ENCODE measurements around the gene SIN3A.
A peak's percentile ranks its signal among the peaks of the same experiment; 100 is the strongest.

Gene SIN3A

DNA sequence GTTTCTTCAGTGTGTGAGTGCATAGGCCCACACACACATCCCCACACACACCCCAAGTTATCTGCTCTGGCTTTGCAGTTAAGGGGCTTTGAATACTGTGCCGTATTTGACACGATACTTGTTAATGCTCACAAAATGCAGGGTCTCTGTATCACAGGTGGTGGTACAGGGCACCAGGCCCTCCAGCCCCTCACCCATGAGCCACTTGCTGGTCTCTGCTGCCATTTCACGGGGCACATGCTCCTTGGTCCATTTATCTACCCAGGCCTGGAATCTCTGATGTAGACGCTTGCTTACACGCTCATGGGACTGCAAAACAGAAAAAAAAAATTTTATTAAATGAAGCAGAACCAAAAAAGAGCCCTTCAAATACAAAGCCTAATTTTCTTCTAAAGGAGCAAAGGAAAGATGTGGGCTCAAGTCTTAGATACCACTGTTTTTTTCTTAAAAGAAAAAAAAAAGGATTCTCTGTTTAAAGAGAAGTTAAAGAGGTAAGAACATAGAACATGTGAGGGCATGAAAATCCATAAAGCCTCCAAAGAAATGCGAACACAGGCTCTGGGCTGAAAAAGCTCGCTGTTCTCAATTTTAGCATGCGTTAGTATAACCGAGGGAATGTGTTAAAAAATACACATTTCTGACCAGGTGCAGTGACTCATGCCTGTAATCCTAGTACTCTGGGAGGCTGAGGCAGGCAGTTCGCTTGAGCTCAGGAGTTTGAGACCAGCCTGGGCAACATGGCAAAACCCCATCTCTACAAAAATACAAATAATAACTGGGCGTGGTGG is 79.4 kb downstream of the SIN3A start:
- no peak for DNase-seq (ENCODE audit: low spot score)

DNA sequence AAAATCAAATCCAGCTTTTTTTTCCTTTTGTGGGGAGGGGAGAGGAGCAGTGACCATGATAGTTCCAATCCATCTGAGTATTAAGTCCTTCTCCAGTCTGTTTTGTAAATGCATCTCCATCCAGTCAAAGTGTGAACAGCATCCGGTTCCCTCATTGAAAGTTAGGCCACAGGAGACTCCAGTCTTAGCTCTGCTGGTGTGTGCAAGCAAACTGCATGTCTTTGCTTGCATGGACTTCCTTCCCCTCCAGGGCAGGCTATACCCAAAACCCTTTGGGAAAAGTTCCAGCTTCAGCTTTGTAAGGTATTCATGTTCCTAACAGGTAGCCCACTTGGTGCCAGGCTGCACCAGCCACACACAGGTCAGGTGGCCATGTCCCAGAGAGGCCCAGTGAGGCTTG is 80.0 kb downstream of the SIN3A start:
- no peak for DNase-seq (ENCODE audit: low spot score)

DNA sequence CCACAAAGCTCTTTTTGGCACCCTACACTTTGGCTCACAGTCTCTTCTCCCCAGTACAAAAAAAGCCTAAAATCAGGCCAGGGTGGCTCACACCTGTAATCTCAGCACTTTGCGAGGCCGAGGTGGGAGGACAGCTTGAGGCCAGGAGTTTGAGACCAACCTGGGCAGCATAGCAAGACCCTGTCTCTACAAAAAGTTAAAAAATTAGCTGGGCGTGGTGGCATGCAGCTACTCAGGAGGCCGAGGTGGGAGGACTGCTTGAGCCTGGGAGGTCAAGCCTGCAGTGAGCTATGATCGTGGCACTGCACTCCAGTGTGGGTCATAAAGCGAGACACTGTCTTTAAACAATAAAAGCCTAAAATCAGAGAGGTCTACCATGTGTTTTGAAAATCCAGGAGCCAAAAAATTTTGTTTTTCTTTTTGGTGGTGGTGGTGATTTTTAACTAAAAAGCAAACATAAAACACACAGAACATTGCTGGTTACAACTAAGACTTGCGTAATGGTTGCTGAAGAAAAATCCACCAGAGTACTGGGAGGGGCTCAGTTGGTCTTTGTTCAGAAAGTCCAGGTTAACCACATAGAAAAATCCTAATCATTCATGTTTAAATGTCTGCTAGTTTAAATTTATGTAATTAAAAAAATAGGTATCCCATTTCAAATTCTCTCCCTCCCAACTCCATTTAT is 81.5 kb downstream of the SIN3A start:
- DNase-seq (ENCODE audit: low spot score), result no peak

DNA sequence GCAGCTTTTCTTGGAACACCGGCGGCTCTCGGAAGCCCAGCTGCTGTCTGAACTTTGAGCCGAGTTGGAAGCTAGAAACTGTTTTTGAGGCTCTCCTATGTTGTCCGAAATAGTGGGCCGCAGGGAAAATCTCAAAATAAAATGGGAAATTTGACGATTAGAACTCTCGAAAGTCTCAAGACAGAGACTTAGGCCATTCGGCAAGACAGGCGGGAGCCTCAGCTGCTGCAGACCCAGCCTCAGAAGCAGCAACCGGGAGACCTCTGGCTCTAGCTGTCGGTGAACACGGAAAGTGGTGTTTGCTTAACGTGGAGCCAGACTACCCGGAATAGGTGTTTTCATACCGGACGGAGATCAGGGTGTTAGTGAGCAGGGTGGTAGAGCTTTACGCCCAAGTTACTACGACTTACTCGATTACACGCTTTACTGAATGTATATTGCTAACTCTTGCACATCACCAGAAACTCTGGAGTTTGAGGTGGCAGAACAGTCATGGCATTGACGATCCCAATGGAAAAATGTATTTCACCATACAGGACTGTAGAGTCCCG is 82.7 kb downstream of the SIN3A start:
- no peak for DNase-seq (ENCODE audit: low spot score)

DNA sequence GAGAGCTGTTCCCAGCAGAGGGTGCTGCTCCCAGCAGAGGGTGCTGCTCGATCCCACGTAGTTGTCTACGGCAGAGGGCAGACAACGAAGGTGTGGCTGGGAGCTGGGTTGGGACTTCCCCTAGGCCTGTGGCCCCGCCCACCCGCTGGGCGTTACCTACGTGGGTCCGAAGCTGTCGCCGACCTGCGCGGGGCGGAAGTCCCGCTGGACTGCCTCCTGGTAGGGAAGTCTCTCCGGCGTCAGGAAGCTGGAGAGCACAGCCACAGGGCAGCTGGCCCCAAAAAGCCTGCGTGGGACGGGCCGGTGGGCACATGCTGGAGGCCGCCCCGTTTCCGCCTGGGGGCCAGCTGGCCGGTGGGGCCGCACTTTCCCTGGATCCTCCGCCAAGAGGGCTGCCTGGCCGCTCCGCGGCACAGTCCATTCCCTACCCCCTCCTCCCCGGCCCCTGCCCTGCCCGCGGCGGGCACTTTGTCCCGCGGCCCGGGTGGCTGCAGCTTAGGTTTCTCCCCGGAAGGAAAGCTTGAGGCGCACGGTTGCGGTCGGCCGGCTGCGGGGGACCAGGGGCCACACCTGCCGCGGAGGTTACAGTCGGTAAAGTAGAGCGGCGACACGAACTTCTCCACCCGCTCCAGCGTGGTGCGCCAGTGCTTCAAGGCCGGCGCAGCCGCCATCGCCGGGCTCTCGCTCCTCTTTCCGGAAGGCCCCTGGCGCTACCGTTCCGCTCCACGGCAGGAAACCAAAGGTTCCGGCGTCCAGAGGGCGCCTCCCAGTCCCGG is 83.4 kb downstream of the SIN3A start, which contains the start of gene MAN2C1:
TSS of gene MAN2C1 (minus strand) at position 695 of the 776 bp plus-strand sequence. CDS start at position 671, 24 bp downstream.
- peak; percentile 97 for DNase-seq (ENCODE audit: low spot score)

DNA sequence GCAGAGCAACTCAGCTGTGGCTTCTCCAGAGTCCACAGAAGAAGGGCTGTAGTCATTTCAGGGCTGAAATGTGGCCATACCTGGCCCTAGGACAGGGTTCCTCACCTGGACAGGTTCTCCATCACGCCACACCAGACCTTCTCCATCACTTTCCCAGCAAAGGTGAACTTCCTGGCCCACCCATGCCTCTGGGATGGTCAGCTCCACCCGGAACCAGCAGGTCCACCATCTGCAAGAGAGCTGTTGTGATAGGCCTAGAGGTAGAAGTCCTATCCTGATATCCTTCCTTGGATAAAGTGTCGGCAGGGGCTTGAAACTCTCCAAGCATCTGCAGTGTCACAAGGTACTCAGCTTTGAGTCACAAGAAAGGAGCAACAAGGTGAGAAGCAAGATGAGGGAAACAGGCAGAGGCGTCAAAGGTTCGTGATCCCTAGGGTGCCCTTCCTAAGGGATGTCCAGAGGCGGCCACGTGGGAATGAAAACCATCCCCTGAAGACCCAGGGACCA is 84.0 kb downstream of the SIN3A start:
- no peak for DNase-seq (ENCODE audit: low spot score)

DNA sequence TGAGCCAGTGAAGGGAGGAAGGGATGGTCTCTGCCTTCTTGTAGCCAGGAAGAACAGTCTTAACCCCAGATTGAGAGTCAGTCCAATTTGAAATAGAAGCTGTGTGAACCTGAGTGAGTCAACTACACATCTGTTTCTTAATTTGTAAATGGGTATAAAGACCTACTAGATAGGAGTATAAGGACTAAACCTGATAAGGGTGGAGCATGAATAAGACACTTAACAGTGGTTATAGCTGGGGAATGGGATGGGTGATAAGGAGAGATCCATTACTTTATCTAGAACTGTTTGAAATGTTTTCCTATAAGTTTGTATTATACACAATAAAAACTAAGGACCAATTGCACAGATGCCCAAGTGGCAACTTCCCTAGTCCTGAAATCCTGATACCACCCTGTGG is 84.5 kb downstream of the SIN3A start:
- no peak for DNase-seq (ENCODE audit: low spot score)

DNA sequence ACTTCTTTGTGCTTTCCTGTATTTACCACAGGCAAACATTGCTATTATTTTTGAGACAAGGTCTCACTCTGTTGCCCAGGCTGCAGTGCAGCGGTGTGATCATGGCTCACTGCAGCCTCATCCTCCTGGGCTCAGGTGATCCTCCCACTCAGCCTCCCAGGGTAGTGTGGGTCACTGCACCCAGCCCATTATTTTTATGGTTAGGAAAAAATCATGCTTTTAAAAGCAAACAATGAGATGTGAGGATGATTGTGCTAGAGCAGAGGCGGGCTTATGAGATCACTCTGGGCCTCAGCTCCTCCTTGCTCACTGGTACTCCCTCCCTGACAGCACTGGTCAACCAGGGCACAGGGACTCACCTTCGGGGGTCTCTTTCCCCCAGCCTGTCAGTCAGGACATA is 85.3 kb downstream of the SIN3A start:
- DNase-seq (ENCODE audit: low spot score), result no peak

DNA sequence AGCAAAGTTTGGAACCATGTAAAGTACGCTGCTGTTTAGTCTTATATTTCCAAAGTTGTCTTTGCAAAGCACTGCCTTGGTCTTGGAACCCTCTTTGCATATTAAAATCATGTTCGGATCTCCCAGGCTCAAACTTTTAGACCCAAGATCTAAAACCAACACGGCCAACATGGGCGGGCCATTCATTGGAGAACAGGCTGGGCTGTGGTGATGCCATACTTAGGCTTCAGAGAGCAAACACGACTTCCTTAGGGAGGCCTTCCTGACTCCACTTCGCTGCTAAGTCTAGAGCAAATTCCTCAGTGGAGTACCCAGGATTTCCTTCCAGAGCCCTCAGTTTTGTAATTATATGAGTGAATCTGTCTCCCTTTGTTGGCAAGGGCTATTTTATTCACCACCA is 86.6 kb downstream of the SIN3A start:
- DNase-seq (ENCODE audit: low spot score), result no peak

DNA sequence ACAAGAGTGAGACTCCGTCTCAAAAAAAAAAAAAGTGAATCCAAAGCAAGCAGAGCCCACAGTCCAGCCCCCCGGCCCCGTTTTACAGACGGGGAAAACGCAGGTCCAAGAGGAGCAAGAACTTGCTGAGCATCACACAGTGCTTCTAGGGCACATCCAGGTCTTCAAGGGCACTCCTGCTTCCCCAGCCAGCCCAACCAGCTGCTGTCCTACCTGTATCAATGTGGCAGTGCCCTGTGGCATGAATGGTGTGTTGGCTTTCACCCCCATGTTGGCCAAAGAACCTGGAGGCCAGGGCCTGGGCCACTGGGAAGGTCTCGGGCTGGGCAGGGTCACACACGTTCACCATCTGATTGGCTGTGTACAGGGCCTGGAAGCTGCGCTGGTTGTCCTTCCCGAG is 87.7 kb downstream of the SIN3A start:
- DNase-seq (ENCODE audit: low spot score), result no peak

DNA sequence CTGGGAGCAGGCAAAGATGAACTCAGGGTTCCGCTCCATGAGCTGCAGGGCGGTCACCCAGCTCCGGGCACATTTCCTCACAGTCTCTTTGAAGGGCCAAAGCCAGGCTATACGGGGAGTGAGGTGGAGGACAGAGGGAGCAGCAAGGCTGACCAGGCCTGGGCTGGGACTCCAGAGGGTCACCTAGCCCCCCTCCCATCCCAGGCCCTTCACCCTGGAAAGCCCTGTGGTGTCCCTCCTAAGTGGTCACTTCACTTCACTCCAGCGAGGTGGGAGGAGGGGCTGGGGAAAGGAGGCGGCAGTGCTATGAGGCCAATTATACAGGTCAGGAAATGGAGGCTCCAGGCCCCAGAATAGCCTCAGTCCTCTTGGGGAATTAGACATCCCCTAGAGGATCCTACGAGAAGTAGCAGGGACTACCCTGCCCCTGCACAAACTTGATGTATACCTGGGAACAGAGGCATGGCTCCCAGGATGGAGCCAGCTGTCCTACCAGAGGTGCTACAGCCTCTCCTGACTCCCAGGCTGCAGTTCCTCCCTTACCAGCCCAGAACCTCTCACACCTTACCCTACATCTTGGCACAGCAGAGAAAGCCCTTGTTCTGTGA is 88.7 kb downstream of the SIN3A start:
- no peak for DNase-seq (ENCODE audit: low spot score)

DNA sequence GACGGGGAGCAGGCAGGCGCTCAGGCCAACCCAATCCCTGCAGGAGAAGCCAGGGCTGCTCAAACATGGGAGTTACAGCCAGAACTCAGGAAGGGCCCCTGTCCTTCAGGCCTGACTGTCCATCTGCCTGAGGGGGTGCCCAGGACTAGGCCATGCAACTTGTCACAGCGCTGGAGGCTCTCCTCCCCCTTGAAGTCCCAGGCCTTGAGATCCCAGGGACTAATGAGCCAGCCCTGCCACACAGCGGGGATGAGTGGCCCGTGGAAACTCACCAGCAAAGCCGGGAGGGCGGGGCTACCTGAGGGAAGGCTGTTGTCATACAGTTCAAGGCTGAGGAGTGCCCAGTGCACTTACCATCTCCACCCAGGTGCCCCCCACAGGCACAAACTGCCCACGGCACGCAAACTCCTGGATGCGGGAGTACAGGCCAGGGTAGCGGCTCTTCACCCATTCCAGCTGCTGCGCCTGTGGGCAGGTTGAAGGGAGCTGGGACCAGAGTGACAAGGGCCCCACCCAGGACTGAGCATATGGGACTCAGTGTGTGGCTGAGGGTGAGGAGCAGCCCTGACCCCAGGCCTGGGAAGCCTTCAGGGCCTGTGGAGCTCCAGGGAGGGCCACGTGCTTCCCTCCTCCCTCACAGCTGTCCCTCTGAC is 89.4 kb downstream of the SIN3A start:
- no peak for DNase-seq (ENCODE audit: low spot score)

DNA sequence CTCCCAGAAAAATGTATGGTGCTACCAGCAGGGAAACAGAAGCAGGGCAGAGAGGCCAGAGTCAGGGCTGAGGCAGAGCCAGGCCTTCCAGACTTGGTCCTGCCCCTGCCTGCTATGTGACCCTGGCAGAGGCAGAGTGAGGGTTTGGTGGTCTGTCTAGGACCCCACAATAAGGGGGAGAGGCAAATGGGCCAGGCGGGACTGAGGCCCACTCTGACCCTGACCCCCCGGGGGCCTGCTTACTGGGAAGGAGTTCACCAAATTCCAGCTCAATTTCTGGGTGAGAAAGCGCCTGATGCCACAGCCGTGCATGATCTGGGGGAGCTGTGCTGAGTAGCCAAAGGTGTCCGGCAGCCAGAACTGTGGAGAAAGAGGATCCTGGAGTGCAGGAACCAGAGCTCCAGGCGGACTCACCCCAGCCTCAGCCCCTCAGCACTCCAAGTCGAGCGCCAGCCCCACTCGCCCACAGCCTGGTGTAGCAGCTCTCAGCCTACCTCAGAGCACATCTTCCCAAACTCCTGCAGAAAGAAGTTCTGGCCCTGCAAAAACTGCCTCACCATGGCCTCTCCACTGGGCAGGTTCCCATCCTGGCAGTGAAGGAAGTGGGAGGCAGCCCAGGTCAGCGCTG is 90.0 kb downstream of the SIN3A start:
- no peak for DNase-seq (ENCODE audit: low spot score)

DNA sequence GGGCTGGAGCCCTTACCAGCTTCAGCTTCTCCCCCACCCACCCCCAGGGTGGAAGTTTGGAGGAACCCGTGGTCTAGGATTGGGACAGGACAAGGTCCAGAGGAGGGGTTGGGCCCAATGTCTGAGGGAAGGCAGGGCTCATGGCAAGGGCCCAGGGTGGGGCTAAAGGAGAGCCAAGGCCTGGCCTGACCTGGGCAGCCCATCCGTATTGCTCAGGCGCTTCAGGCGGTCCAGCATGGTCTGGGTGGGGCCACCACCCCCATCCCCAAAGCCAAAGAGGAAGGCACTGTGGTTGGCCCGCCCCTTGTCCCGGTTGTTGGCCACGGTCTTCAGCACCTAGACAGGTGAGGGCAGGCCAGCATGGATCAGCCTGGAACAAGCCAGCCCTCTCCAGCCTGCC is 90.6 kb downstream of the SIN3A start:
- no peak for DNase-seq (ENCODE audit: low spot score)

DNA sequence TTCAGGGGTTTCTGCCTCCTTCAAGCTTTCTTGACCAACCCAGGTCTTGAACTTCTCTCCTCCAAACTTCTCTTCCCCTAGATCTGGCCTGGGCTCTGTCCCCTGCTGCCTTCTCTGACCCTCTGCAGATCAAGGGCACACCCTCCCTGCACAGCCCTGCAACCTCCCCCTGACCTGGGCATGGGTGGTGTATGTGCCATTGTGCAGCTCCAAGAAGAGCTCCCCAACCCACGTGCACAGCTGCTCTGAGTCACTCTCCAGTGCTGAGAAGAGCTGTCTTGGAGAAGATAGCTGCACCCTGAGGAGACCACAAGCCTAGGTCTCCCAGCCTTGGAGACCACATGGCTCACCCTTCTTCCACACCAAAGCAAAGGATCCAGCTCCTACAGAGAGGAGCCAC is 91.1 kb downstream of the SIN3A start:
- DNase-seq (ENCODE audit: low spot score), result no peak

DNA sequence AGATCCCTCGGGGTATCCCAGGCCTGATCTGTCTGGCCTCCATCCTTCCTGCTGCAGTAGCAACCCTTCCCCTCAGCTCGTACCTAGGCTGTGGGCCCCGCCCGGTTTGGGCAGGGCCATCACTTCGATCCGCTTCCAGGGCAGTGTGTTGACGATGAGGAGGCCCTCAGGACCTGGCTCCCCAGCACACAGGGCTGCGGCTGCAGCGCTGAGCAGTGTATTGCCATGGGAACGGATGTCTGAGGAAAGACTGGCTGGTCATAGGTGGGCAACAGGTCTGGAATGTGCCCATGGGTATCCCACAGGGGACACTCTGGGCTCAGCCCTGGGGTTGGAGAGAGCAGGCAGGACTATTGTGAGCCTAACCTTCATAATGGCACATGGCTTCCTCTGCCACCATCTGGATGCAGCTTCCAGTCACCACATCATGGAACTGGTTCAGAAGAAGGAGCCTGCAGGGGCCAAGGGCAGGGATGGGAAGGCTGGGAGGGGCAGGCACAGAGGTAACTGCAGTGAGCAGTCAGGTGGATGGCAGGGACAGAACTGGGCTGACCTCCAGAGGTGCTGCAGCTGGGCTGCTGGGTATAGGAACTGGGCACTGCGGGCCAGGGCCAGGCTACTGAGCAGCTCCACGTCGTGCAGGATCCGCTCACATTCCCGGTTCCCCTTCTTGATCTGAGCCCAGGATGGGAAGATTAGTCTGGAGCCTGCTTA is 91.8 kb downstream of the SIN3A start:
- DNase-seq (ENCODE audit: low spot score), result no peak

DNA sequence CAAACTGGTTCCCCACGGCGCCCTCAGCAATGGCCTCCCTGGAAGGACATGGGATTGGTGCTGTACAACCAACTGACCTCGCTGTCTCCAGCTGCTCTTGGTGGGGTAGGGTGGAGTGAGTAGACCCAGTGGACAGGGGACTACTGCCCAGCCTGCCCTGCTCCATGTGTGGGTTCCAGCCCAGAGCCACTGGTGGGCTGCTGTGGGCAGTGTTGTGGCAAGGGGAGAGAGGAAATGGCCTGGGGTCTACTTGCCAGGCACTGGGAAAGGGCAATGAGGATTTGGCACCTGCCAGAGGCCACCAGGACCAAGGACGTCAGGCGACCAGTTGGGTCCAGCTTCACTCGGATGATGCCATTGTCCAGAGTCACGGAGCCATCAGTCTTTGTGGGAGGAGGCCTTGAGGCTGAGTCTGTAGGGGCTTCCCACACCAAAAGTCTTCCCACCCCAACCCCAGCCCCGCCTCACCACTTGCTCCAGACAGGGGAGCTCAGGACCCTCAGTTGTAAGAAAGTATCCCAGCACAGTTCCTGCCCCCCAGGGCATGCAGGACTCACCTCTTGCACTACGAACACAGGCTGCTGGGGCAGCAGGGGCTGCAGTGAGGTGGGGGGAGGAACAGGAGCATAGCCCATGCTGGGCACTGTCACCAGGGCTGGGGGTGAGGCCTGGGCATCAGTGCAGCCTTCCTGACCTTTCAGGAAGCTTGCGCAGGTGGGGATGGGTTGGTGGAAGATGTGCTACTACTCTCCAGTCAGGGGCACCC is 92.5 kb downstream of the SIN3A start:
- DNase-seq (ENCODE audit: low spot score), result no peak

DNA sequence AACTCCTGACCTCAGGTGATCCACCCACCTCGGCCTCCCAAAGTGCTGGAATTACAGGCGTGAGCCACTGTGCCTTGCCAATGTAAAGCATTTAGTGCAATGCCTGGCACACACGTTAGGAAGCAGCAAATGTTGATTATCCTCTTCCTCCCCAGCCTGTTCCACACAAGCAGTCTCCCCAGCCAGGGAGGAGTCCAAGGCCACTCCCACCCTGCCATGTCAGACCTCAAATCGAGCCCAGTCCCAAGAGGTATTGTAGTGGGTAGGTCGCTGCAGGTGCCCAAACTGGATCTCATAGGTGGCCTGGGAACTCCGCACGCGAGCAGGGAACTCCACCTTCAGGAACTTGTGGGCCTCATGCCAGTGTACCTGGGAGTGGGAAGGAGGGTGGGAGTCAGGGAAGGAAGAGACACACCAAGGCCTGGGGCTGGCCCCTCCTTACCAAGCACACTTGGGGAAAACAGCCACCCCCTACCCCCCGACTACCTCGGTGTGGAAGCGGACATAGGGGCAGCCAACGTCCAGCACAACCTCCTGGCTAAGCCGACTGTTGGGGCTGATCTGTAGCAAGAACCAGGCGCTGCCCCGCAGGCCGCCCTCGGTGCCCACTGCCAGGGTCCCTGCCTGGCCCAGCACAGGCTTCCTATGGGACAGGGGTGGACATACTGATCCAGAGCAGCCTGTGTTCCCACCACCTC is 93.4 kb downstream of the SIN3A start:
- DNase-seq (ENCODE audit: low spot score), result no peak

DNA sequence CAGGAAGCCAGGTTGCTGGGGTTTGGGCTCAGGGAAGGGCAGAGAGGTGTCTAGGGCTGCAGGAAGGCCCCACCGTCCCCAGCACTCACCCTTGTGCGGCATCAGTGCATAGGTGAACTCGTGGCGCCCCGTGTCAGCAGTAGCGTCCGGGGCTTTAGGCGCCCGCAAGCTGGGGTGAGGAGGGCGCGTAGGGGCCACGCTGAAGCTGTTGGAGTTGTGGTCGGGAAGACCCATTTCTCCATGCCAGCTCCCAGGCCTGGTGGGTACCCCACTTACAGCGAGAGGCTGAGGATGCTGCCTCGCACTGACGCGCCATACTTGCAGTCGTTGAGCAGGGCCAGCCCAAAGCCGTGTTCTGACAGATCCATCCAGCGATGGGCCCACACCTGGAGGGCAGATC is 95.0 kb downstream of the SIN3A start:
- DNase-seq (ENCODE audit: low spot score), result no peak
